Astrocyte (in vitro differentiated cells and primary cell): Measurements from ENCODE around the gene PTPRC. TPM values are rescaled to one million over a fixed set of nuclear protein-coding genes. Genes with fewer than 3 reads are reported as not detected.

Source experiments
- DNase-seq: peaks from one replicate; pipeline ENCODE4 v3.0.0-alpha.2; 2010; ENCODE audit warnings: low read depth
- FAIRE-seq: peaks from 2 replicates; lab custom pipeline; 2011; peaks lifted over from hg19 to GRCh38; lab: Jason Lieb, UNC
- H2AFZ ChIP-seq: 2 replicates; pipeline ENCODE4 v1.6.0; 2012; ENCODE audit warnings: low read depth, low read length, inconsistent platforms
- H3K27ac ChIP-seq: 2 replicates; pipeline ENCODE4 v1.5.1; 2011; ENCODE audit warnings: low read depth, low read length, inconsistent platforms
- H3K27me3 ChIP-seq: 2 replicates; pipeline ENCODE4 v1.6.0; 2011; ENCODE audit warnings: low read length, inconsistent platforms; ENCODE audit not compliant: insufficient read depth
- H3K36me3 ChIP-seq: 2 replicates; pipeline ENCODE4 v1.5.1; 2011; ENCODE audit warnings: low read length, inconsistent platforms; ENCODE audit not compliant: insufficient read depth
- H3K4me1 ChIP-seq: 2 replicates; pipeline ENCODE4 v1.5.1; 2011; ENCODE audit warnings: low read length, inconsistent platforms; ENCODE audit not compliant: insufficient read depth
- H3K4me2 ChIP-seq: 2 replicates; pipeline ENCODE4 v1.6.0; 2012; ENCODE audit warnings: low read length, inconsistent platforms
- H3K4me3 ChIP-seq: 2 replicates; pipeline ENCODE4 v1.5.1; 2011; ENCODE audit warnings: low read depth, mild to moderate bottlenecking, low read length, inconsistent platforms; ENCODE audit not compliant: insufficient read depth
- H3K79me2 ChIP-seq: 2 replicates; pipeline ENCODE4 v1.6.0; 2012; ENCODE audit warnings: mild to moderate bottlenecking, low read length, inconsistent platforms; ENCODE audit not compliant: insufficient read depth
- H3K9ac ChIP-seq: 2 replicates; pipeline ENCODE4 v1.6.0; 2012; ENCODE audit warnings: mild to moderate bottlenecking, low read length, inconsistent platforms
- H3K9me3 ChIP-seq: 2 replicates; pipeline ENCODE4 v1.5.1; 2012; ENCODE audit warnings: low read depth, mild to moderate bottlenecking, low read length, inconsistent platforms; ENCODE audit not compliant: insufficient read depth
- H4K20me1 ChIP-seq: 2 replicates; pipeline ENCODE4 v1.6.0; 2012; ENCODE audit warnings: low read length, inconsistent platforms; ENCODE audit not compliant: insufficient read depth
- H3K27ac Mint-ChIP-seq: one replicate; pipeline ENCODE4 v1.8.0; 2021; ENCODE audit warnings: mild to moderate bottlenecking, mixed read lengths; ENCODE audit not compliant: unreplicated experiment
- H3K27me3 Mint-ChIP-seq: one replicate; pipeline ENCODE4 v1.8.0; 2021; ENCODE audit warnings: low read depth, mixed read lengths; ENCODE audit not compliant: unreplicated experiment
- H3K36me3 Mint-ChIP-seq: one replicate; pipeline ENCODE4 v1.8.0; 2021; ENCODE audit warnings: low read depth, mixed read lengths; ENCODE audit not compliant: unreplicated experiment
- H3K4me1 Mint-ChIP-seq: one replicate; pipeline ENCODE4 v1.8.0; 2021; ENCODE audit warnings: low read depth, mixed read lengths; ENCODE audit not compliant: unreplicated experiment
- H3K4me3 Mint-ChIP-seq: one replicate; pipeline ENCODE4 v1.8.0; 2021; ENCODE audit warnings: mild to moderate bottlenecking, moderate library complexity, mixed read lengths; ENCODE audit not compliant: unreplicated experiment
- H3K9me3 Mint-ChIP-seq: one replicate; pipeline ENCODE4 v1.8.0; 2021; ENCODE audit warnings: mild to moderate bottlenecking, mixed read lengths; ENCODE audit not compliant: unreplicated experiment
- CTCF ChIP-seq: IDR thresholded peaks from 2 replicates; pipeline ENCODE4 v1.5.1; 2011; ENCODE audit warnings: low read depth, mild to moderate bottlenecking, inconsistent platforms, low read length, moderate library complexity; ENCODE audit not compliant: insufficient read depth
- EZH2 ChIP-seq: IDR thresholded peaks from 2 replicates; pipeline ENCODE4 v1.6.1; 2012; ENCODE audit warnings: mild to moderate bottlenecking, low read length, inconsistent platforms; ENCODE audit not compliant: insufficient read depth
- total RNA-seq: library from RNA; stranded (reverse); gene quantifications from 2 replicates; pipeline ENCODE4 v1.2.1, GENCODE V29; 2021

PTPRC gene
- total RNA-seq, 1 donor from 2014 or later: 0.20 TPM

GRCh38 chr1:198773523-198773922 lies 134.7 kb downstream of the PTPRC start:
- peaks cover 38% of the 10 kb centered on the region for H3K4me1 Mint-ChIP-seq
- DNase-seq (no peak), FAIRE-seq (no peak)
- H3K36me3 Mint-ChIP-seq: no peaks in the 10 kb centered on the region
- Histone ChIP-seq H3K27ac (no peak overlapping the region), H3K9me3 (no peaks in the 10 kb centered on the region), H3K79me2 (no peaks in the 10 kb centered on the region), H3K9ac (no peak overlapping the region), H3K4me2 (no peak overlapping the region), H2AFZ (no peak overlapping the region), H3K4me1 (peaks cover 17% of the 10 kb centered on the region), H4K20me1 (no peaks in the 10 kb centered on the region), H3K36me3 (no peaks in the 10 kb centered on the region), H3K4me3 (no peak overlapping the region), H3K27me3 (no peaks in the 10 kb centered on the region)
- TF ChIP-seq EZH2: no peak
- no peak overlapping the region for H3K4me3 Mint-ChIP-seq
- H3K27ac Mint-ChIP-seq: no peak overlapping the region
- H3K9me3 Mint-ChIP-seq: no peaks in the 10 kb centered on the region
- no peaks in the 10 kb centered on the region for H3K27me3 Mint-ChIP-seq

- peaks cover 17% of the 10 kb centered on the region for H3K4me1 ChIP-seq
- no peaks in the 10 kb centered on the region for H3K27me3 ChIP-seq
- no peak for TF ChIP-seq EZH2
- TF ChIP-seq CTCF: no peak
- no peaks in the 10 kb centered on the region for H3K9me3 Mint-ChIP-seq
- FAIRE-seq (no peak), DNase-seq (no peak)
- H3K27ac Mint-ChIP-seq: no peak overlapping the region
- H3K27ac ChIP-seq: no peak overlapping the region
- no peak overlapping the region for H2AFZ ChIP-seq
- H3K36me3 ChIP-seq: no peaks in the 10 kb centered on the region
- no peak overlapping the region for H3K9ac ChIP-seq
- H3K4me3 Mint-ChIP-seq: no peak overlapping the region
- no peak overlapping the region for H3K4me3 ChIP-seq
- no peak overlapping the region for H3K4me2 ChIP-seq
- no peaks in the 10 kb centered on the region for H3K9me3 ChIP-seq
- no peaks in the 10 kb centered on the region for H3K27me3 Mint-ChIP-seq
- H4K20me1 ChIP-seq: no peaks in the 10 kb centered on the region
- no peaks in the 10 kb centered on the region for H3K36me3 Mint-ChIP-seq
- H3K4me1 Mint-ChIP-seq: peaks cover 38% of the 10 kb centered on the region
- no peaks in the 10 kb centered on the region for H3K79me2 ChIP-seq
Observed at GRCh38 chr1:198774421-198774820, 135.6 kb downstream of the PTPRC start.

- Histone ChIP-seq H3K27me3 (no peaks in the 10 kb centered on the region), H3K9ac (no peak overlapping the region), H3K4me3 (no peak overlapping the region), H3K36me3 (no peaks in the 10 kb centered on the region), H3K4me2 (no peak overlapping the region), H4K20me1 (no peaks in the 10 kb centered on the region), H3K9me3 (no peaks in the 10 kb centered on the region), H3K4me1 (peaks cover 17% of the 10 kb centered on the region), H3K27ac (peak overlapping the region; percentile 74), H2AFZ (no peak overlapping the region), H3K79me2 (no peaks in the 10 kb centered on the region)
- H3K27ac Mint-ChIP-seq: peak overlapping the region; percentile 97
- H3K36me3 Mint-ChIP-seq: no peaks in the 10 kb centered on the region
- H3K4me1 Mint-ChIP-seq: peaks cover 38% of the 10 kb centered on the region
- no peaks in the 10 kb centered on the region for H3K27me3 Mint-ChIP-seq
- no peak for TF ChIP-seq EZH2
- no peak for TF ChIP-seq CTCF
- H3K9me3 Mint-ChIP-seq: no peaks in the 10 kb centered on the region
- H3K4me3 Mint-ChIP-seq: no peak overlapping the region
- FAIRE-seq: no peak
- peak; percentile 54 for DNase-seq
Observed at GRCh38 chr1:198775606-198776005, 136.8 kb downstream of the PTPRC start.
